ENCODE data around the gene KCNJ15.

GRCh38 chr21:38267991-38268863, 11.4 kb downstream of the KCNJ15 start:
- no peak for TF ChIP-seq EZH2 (IDR thresholded peaks at IDR 0.05; ENCODE audit: insufficient read depth, poor library complexity, severe bottlenecking)
- no peak for TF ChIP-seq EZH2phosphoT487 (IDR thresholded peaks at IDR 0.05; ENCODE audit: insufficient read depth, low read depth)
